Testis (tissue), 3 donors: ENCODE results near the gene C19orf73. TPM values are rescaled to one million over a fixed set of nuclear protein-coding genes. Genes with fewer than 3 reads are reported as not detected.
A peak's percentile ranks its signal among the peaks of the same experiment; 100 is the strongest.

ENCODE experiments used
- DNase-seq: peaks from one replicate; pipeline ENCODE4 v3.0.0-alpha.2; 2019
- H3K27ac ChIP-seq, 2 donors: fragments of 200-600 bp; sonication (generic); one replicate each; pipeline ENCODE4 v1.5.1; 2019
- H3K27me3 ChIP-seq: fragments of 200-600 bp; sonication (generic); one replicate; pipeline ENCODE4 v1.5.1; 2019
- H3K36me3 ChIP-seq: fragments of 200-600 bp; sonication (generic); one replicate; pipeline ENCODE4 v1.5.1; 2017; ENCODE audit warnings: low read depth; ENCODE audit errors: missing control alignments
- H3K4me1 ChIP-seq: fragments of 200-600 bp; sonication (generic); one replicate; pipeline ENCODE4 v1.5.1; 2019
- H3K4me3 ChIP-seq, 2 donors: fragments of 200-600 bp; sonication (generic); one replicate each; pipeline ENCODE4 v1.5.1; 2017 to 2019
- H3K9me3 ChIP-seq: fragments of 200-600 bp; sonication (generic); one replicate; pipeline ENCODE4 v1.5.1; 2017
- POLR2A ChIP-seq: fragments of 450-650 bp; IDR thresholded peaks from one replicate; pipeline ENCODE4 v1.6.1; 2017; ENCODE audit warnings: antibody characterized with exemption, mild to moderate bottlenecking, moderate library complexity
- WGBS, 2 donors: methylation state at CpG; one replicate each; pipeline ENCODE4 v1.1.5; 2018; 5-methylcytosine and 5-hydroxymethylcytosine counted together
- intact Hi-C: fragments of 100-400 bp; cut with DNase I; formaldehyde crosslinking; loops from one replicate; pipeline ENCODE4 v1.15.1; 2023; ENCODE audit warnings: low total_unique reads
- polyA plus RNA-seq: library from polyadenylated mRNA; stranded (reverse); fragments of 350-450 nt; fragmentation: Illumina TruSeq; extraction: RNeasy Lipid Tissue Mini Kit (QIAGEN cat#74804); gene quantifications from one replicate; pipeline ENCODE4 v1.2.3, GENCODE V29; 2014; ENCODE audit warnings: low read depth, low replicate concordance; ENCODE audit not compliant: insufficient read depth
- total RNA-seq, 2 donors: library from RNA; depleted of rRNA; stranded (reverse); fragments of >200 nt; gene quantifications; one replicate each; pipeline ENCODE4 v1.2.3, GENCODE V29; 2016
- TF ChIP-seq, protein P1 (sequence below), 3 experiments: fragments of 450-650 bp in 2 of 3; fragments of 200-600 bp in 1 of 3; sonication (generic) in 1 of 3; IDR thresholded peaks; one replicate each; pipeline ENCODE4 v1.5.1; 2016 to 2019; ENCODE audit warnings: antibody characterized with exemption in 3 of 3, mild to moderate bottlenecking in 2 of 3, moderate library complexity in 1 of 3

Gene C19orf73
- total and polyA plus RNA-seq, 3 donors from 2014 or later, result 1.5 to 8.5 (median 4.0) TPM

DNA sequence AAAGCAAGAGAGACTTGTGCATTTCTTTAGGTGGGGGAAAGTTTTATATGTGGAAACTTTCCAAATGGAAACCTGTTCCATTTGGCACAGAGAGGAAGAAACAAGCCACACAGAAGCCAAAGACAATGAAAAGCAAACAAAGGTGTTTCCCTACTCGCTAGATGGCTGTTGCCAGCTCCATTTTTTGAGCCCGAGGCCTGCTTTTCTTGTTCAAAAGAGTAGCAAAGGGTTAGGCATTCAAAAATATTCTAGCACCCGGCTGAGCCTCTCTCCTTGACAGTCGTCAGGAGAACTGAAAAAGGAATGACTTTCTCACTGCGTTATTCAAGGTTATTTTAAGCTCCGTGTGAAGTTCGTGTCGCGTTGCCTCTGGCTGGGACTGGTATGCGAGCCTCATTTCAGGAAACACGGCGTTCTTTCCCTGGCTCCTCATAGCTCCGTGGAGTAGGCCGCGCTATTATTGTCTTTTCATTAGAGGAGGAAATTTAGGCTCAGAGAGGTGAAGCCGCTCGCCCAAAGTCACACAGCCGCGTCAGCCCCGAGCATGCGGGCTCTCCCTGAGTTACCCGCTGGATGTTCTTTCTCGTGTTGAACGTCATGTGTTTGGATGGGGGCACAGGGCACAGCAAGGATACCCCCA, 46.3 kb upstream of the C19orf73 start:
- Histone ChIP-seq H3K9me3 (no peaks in the 10 kb centered on the region), H3K4me3 (peak overlapping the region in 1 of 2 donors; percentile 0), H3K4me1 (no peaks in the 10 kb centered on the region), H3K27me3 (no peaks in the 10 kb centered on the region), H3K27ac (peak overlapping the region in 1 of 2 donors; percentile 60), H3K36me3 (no peaks in the 10 kb centered on the region)
- WGBS, 2 donors, result 39 to 58% methylated on average over 22 to 24 of the region's 24 CpGs
- intact Hi-C loops, result no loop called here
- no peak for DNase-seq
- TF ChIP-seq, protein P1, sequence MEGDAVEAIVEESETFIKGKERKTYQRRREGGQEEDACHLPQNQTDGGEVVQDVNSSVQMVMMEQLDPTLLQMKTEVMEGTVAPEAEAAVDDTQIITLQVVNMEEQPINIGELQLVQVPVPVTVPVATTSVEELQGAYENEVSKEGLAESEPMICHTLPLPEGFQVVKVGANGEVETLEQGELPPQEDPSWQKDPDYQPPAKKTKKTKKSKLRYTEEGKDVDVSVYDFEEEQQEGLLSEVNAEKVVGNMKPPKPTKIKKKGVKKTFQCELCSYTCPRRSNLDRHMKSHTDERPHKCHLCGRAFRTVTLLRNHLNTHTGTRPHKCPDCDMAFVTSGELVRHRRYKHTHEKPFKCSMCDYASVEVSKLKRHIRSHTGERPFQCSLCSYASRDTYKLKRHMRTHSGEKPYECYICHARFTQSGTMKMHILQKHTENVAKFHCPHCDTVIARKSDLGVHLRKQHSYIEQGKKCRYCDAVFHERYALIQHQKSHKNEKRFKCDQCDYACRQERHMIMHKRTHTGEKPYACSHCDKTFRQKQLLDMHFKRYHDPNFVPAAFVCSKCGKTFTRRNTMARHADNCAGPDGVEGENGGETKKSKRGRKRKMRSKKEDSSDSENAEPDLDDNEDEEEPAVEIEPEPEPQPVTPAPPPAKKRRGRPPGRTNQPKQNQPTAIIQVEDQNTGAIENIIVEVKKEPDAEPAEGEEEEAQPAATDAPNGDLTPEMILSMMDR (IDR thresholded peaks at IDR 0.05), result no peak
- TF ChIP-seq POLR2A, result no peak

DNA sequence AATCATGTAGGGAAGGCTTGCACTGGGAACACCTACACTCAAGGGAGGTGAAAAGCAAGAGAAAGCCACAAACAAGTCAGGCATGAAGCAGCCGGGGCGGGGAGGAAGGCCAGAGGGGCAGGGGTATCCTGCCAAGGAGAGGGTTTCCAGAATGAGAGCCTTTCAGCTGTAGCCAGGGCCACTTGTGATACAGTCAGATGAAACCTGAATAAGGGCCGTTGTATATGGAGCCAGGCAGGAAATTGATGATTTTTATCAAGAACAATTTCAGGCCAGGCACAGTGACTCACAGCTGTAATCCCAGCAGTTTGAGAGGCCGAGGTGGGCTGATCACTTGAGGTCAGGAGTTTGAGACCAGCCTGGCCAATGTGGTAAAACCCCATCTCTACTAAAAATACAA, 43.0 kb upstream of the C19orf73 start:
- no peak for DNase-seq
- Histone ChIP-seq H3K27ac (no peak overlapping the region), H3K4me3 (no peak overlapping the region), H3K4me1 (peaks cover 8% of the 10 kb centered on the region), H3K9me3 (no peaks in the 10 kb centered on the region), H3K27me3 (no peaks in the 10 kb centered on the region), H3K36me3 (no peaks in the 10 kb centered on the region)
- intact Hi-C loops, result no loop called here
- WGBS, 2 donors, result 62 to 78% methylated on average over 4 of the region's 4 CpGs
- TF ChIP-seq POLR2A, result no peak
- TF ChIP-seq, protein P1 (IDR thresholded peaks at IDR 0.05), result no peak

DNA sequence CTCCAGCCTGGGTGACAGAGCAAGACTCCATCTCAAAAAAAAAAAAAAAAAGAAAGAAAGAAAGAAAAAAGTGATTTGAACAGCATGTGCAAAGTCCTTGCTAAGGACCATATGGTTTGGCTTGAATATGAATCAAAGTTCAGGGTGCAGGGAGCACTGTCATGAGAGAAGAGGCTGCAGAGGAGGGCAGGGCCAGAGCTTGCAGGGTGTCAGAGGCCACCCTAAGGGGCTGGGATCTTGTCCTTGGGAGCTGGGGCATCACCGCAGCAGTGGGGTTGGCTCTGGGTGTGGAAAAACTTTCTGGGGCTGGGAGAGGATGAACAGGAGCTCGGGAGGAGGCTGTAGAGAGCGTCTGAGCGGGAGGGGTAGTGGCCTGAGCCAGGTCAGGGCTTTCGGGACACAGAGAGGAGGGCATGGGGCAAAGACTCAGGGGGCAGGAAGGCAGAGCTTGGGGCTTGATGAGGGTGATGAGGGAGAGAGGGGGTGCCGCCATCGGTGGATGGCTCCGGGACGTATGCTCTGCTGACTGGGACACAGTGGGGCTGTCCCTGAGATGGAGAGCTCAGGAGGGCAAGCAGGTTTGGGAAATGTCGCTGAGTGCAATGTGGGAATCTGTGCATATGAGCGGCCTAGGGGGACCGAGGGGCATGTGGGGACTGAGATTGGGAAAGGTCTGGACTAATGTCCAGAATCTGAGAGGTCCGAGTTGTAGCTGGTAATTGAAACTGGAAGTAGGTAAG, 41.7 kb upstream of the C19orf73 start:
- no peak overlapping the region for H3K27ac ChIP-seq
- no peaks in the 10 kb centered on the region for H3K9me3 ChIP-seq
- peaks cover 11% of the 10 kb centered on the region for H3K4me1 ChIP-seq
- no peak for TF ChIP-seq POLR2A
- TF ChIP-seq, protein P1 (IDR thresholded peaks at IDR 0.05), result no peak
- DNase-seq, result no peak
- H3K4me3 ChIP-seq, result no peak overlapping the region
- WGBS, 2 donors, result 89 to 95% methylated on average over 13 of the region's 13 CpGs
- H3K36me3 ChIP-seq, result no peaks in the 10 kb centered on the region
- no peaks in the 10 kb centered on the region for H3K27me3 ChIP-seq
- intact Hi-C loops, result no loop called here

DNA sequence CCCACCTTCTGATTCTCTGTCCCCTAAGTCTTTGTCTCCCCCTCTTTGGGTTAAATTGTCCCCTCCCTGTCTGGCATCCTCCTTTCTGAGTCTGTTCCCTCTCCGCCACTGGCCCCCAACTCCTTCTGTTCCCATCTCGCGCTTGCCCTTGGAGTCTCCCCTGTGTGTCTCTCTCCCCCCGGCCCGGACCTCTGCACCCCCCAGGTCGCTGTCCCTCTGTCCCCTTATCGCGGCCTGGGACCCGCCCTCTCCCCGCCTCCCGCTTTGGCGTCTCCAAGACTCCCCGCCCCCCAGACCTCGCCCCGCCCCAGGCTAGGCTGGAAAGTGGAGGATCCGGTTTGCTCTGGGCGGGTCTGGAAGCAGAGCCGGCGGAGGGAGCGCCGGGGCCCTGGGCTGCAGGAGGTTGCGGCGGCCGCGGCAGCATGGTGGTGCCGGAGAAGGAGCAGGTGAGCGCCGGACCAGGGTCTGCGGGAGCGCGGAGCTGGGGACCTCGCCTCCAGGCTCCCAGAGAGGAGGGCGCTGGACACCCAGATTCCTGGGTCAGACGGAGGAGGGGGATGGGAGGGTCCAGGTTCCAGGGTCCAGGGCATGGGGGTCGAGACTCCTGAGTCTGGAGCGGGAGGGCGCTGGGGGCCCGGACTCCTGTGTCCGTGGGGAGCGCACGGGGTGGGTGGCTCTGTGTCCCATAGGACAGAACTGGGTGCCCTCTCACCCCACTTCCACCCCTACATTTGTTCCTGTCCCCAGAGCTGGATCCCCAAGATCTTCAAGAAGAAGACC, 38.7 kb upstream of the C19orf73 start, which contains the start of gene TRPM4:
TRPM4 (plus strand) TSS at position 348 of the 780 bp plus-strand sequence; CDS start at position 423, 75 bp downstream.
- 1 to 4% methylated on average over 13 to 38 of the region's 41 CpGs for WGBS, 2 donors
- DNase-seq, result peak; percentile 94
- intact Hi-C loops, result no loop called here
- TF ChIP-seq, protein P1 (IDR thresholded peaks at IDR 0.05), result no peak
- TF ChIP-seq POLR2A, result peak; percentile 33
- H3K4me1 ChIP-seq, result peaks cover 15% of the 10 kb centered on the region
- H3K27me3 ChIP-seq, result no peaks in the 10 kb centered on the region
- no peaks in the 10 kb centered on the region for H3K9me3 ChIP-seq
- H3K27ac ChIP-seq, result peak within 1 kb of the TSS; percentile 70 to 85
- no peaks in the 10 kb centered on the region for H3K36me3 ChIP-seq
- H3K4me3 ChIP-seq, result peak within 1 kb of the TSS; percentile 73 to 76
